ENCODE measurements around the gene VSTM2L. TPM values are rescaled to one million over a fixed set of nuclear protein-coding genes. Genes with fewer than 3 reads are reported as not detected.

Gene VSTM2L
- polyA plus RNA-seq, 5 donors: 3.5 to 30.3 (median 6.6) TPM

- no peak for DNase-seq
Measured at GRCh38 chr20:37877832-37878772, 24.8 kb upstream of the VSTM2L start.

- no peak for DNase-seq
Measured at GRCh38 chr20:37878835-37879599, 23.9 kb upstream of the VSTM2L start.

GRCh38 chr20:37879843-37880242 lies 23.1 kb upstream of the VSTM2L start:
- no peak for DNase-seq

- peak; percentile 73 to 79 for DNase-seq
Measured at GRCh38 chr20:37880726-37881591, 22.0 kb upstream of the VSTM2L start.

GRCh38 chr20:37881601-37882343 lies 21.2 kb upstream of the VSTM2L start:
- DNase-seq: no peak

- DNase-seq: no peak
Measured at GRCh38 chr20:37882961-37883712, 19.8 kb upstream of the VSTM2L start.

DNA sequence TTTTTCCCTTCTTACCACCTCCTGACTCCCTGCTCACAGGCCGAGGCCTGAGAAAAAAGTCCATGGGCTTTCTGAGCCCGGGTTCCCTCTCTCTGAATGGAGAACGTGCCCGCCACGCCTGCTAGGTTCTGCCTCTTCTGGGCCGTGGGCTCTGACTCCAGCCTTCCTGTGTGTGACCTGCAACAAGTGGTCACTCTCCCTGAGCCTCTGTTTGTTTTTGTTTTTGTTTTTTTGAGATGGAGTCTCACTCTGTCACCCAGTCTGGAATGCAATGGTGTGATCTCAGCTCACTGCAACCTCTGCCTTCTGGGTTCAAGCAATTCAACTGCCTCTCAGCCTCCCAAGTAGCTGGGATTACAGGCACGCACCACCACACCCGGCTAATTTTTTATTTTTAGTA lies 17.9 kb upstream of the VSTM2L start:
- DNase-seq: no peak

GRCh38 chr20:37885593-37886503 lies 17.1 kb upstream of the VSTM2L start:
- no peak for DNase-seq

DNA sequence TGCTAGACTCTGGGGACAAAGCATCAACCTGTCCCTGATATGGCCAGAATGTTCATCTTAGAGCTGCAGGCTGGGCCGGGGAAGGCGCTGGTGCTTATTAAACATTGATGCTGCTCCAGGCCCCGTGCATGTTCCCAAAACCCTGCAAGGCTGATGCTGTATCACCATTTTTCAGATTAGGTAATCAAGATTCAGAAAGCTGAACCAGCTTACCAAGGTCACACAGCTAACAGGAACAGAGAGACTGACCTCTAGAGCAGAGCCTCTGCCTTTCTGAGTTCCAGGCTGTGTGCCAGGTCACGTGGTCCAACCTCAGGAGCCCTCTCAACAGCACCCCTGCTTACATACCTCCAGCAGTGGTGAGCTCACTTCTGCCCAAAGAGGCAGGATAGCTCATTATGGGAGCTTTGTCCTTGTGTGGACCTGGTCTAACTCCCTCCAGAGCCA lies 16.1 kb upstream of the VSTM2L start:
- DNase-seq: no peak

DNA sequence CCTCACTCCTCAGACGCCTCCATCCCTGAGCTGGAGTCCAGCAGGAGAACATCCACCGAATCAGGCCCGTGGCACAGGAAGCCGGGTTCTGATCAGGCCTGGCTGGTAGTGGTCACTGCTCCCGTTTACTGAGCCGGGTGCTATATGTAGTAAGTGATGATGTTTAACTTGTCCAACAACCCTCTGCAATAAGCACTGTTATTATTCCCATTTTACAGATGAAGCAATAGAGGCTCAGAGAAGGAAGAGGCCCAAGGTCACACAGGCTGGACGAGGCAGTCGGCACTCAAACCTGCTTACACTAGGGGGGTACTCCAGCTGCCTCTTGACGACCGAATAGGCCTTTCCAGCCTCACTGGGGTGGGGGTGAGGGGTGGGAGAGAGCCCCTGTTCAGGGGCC lies 14.3 kb upstream of the VSTM2L start:
- DNase-seq: no peak

- no peak for DNase-seq
Measured at GRCh38 chr20:37890108-37890507, 12.8 kb upstream of the VSTM2L start.

GRCh38 chr20:37890643-37891042 lies 12.3 kb upstream of the VSTM2L start:
- DNase-seq: no peak

GRCh38 chr20:37892001-37892400 lies 10.9 kb upstream of the VSTM2L start:
- DNase-seq: no peak

DNA sequence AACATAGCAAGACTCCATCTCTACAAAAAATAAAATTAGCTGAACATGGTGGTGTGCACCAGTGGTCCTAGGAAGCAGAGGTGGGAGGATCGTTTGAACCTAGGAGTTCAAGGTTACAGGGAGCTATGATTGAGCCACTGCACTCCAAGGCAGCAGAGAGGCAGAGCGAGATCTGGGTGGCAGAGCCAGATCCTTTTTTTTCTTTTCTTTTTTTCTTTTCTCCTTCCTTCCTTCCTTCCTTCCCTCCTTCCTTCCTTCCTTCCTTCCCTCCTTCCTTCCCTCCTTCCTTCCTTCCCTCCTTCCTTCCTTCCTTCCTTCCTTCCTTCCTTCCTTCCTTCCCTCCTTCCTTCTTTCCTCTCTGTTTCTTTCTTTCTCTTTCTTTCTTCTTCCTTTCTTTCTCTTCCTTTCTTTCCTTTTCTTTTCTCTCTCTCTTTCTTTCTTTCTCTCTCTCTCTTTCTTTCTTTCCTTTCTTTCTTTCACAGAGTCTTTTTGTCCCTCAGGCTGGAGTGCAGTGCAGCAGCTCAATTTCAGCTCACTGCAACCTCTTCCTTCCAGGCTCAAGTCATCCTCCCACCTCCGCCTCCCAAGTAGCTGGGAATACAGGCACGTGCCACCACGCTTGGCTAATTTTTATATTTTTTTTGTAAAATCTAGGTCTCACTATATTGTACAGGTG lies 9.2 kb upstream of the VSTM2L start:
- no peak for DNase-seq

DNA sequence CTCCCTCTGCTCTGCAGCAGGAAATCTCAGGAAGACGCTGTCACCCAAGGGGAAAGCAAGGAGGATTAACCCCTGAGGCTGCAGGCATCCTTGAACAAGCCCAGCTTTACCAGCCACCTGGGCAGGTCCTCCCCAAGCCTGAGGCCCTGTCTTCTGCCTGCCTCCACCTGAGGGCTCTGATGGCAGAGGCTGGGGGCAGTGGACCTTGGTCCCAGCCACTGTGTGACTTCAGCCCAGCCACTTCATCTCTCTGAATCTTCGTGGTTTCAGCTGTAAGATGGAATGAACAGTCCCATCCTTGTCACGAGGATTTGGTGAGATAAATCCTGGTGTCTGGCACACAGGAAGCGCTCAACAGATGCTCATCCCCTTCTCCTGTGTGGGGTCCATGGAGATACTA lies 8.5 kb upstream of the VSTM2L start:
- no peak for DNase-seq

DNA sequence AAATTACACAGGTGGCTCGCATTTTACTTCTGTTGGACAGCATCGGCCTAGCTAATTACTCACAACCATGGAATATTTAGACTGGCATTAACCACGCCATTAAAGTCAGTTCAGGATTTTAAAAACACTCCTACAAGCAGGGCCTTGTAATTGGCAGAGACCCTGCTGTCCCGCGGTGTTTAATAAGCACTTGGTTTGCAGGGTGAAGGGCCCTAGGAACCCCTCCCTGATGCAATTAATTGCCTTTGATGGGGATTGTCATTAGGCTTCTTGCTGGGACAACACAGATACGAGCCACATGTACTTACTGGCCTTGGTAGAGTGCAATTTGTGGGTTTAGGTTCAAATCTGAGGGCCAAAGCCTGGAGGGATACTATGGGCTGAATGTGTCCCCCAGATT lies 7.8 kb upstream of the VSTM2L start:
- no peak for DNase-seq

GRCh38 chr20:37896932-37897548 lies 5.9 kb upstream of the VSTM2L start:
- DNase-seq: peak; percentile 67 to 74
